Posterior cingulate gyrus (tissue), 11 donors: ENCODE measurements around the gene FFAR2.
"Not testable (repeated sequence)": the region's sequence is repeated elsewhere in the genome, so short reads cannot be mapped to it uniquely, and the experiment has no call there.

ENCODE experiments used
- DNase-seq, 10 donors: peaks; one replicate each; pipeline versions ENCODE4 v3.0.0 to v3.0.0-alpha.2; 2020 to 2021; ENCODE audit warnings: mixed read lengths in 3 of 10
- intact Hi-C: fragments of 100-400 bp; cut with DNase I; formaldehyde crosslinking; loops from one replicate; pipeline ENCODE4 v1.15.1; 2023

The FFAR2 gene

GRCh38 chr19:35451338-35452096 lies 3.5 kb downstream of the FFAR2 start:
- no peak for DNase-seq
- intact Hi-C loops, result no loop called here

- intact Hi-C loops, result no loop called here
Observed at GRCh38 chr19:35454663-35455062, 6.6 kb downstream of the FFAR2 start.

GRCh38 chr19:35455616-35456201 lies 7.7 kb downstream of the FFAR2 start:
- DNase-seq, result no peak
- intact Hi-C loops, result no loop called here

More at GRCh38 chr19:35454663-35455062, 6.6 kb downstream of the FFAR2 start:
- no peak for DNase-seq

GRCh38 chr19:35457173-35457572 lies 9.1 kb downstream of the FFAR2 start:
- no peak for DNase-seq
- intact Hi-C loops, result no loop called here

GRCh38 chr19:35458192-35458591 lies 10.1 kb downstream of the FFAR2 start:
- DNase-seq, result no peak
- intact Hi-C loops, result no loop called here

GRCh38 chr19:35458731-35459391 lies 10.8 kb downstream of the FFAR2 start:
- intact Hi-C loops, result no loop called here
- no peak for DNase-seq

- no peak for DNase-seq
- intact Hi-C loops, result no loop called here
Observed at GRCh38 chr19:35459414-35460082, 11.5 kb downstream of the FFAR2 start.

GRCh38 chr19:35460608-35461007 lies 12.6 kb downstream of the FFAR2 start:
- no peak for DNase-seq
- intact Hi-C loops, result no loop called here

GRCh38 chr19:35461060-35461459 lies 13.0 kb downstream of the FFAR2 start:
- intact Hi-C loops, result no loop called here
- no peak for DNase-seq

GRCh38 chr19:35461788-35462187 lies 13.7 kb downstream of the FFAR2 start:
- intact Hi-C loops, DNase-seq: not testable (repeated sequence)

GRCh38 chr19:35462476-35462953 lies 14.5 kb downstream of the FFAR2 start:
- intact Hi-C loops, result no loop called here
- DNase-seq, result no peak

GRCh38 chr19:35462956-35463355 lies 14.9 kb downstream of the FFAR2 start:
- DNase-seq, intact Hi-C loops: not testable (repeated sequence)

GRCh38 chr19:35466259-35466658 lies 18.2 kb downstream of the FFAR2 start:
- intact Hi-C loops, result no loop called here
- DNase-seq, result no peak

- intact Hi-C loops, result loop anchor here (2.0 kb wide), 1 partner anchor 116 kb away; no protein-coding TSS in a partner anchor
- peak in 6 of 10 donors; percentile 29 to 88 (median 36) for DNase-seq
Observed at GRCh38 chr19:35468637-35469036, 20.6 kb downstream of the FFAR2 start.

- intact Hi-C loops, result no loop called here
- DNase-seq, result no peak
Observed at GRCh38 chr19:35470128-35470527, 22.1 kb downstream of the FFAR2 start.

- intact Hi-C loops, DNase-seq: not testable (repeated sequence)
Observed at GRCh38 chr19:35471075-35471474, 23.0 kb downstream of the FFAR2 start.

GRCh38 chr19:35471946-35472345 lies 23.9 kb downstream of the FFAR2 start:
- DNase-seq, result no peak
- intact Hi-C loops, result no loop called here

- no peak for DNase-seq
- intact Hi-C loops, result no loop called here
Observed at GRCh38 chr19:35474104-35474503, 26.0 kb downstream of the FFAR2 start.

- DNase-seq, intact Hi-C loops: not testable (repeated sequence)
Observed at GRCh38 chr19:35474594-35474993, 26.5 kb downstream of the FFAR2 start.

GRCh38 chr19:35476149-35476548 lies 28.1 kb downstream of the FFAR2 start:
- intact Hi-C loops, result no loop called here
- no peak for DNase-seq
